RWPE1 (cell line): Measurements from ENCODE around the gene CMIP.

Experiments used
- CTCF ChIA-PET: fragments of 350-600 bp; sonication (Branson Sonifier 250); formaldehyde crosslinking; extraction: SDS; loops from one replicate; lab custom pipeline; 2021; lab: Yijun Ruan, JAX
- POLR2A ChIA-PET: fragments of 400-600 bp; formaldehyde crosslinking; extraction: SDS; loops from one replicate; lab custom pipeline; 2020; ENCODE audit warnings: antibody characterized with exemption; ENCODE audit not compliant: low non-redundant PET; lab: Yijun Ruan, JAX
- DNase-seq: peaks from one replicate; pipeline ENCODE4 v3.0.0; 2012; ENCODE audit warnings: low spot score
- H3K27ac ChIP-seq: fragments of 450-650 bp; 2 replicates; pipeline ENCODE4 v1.5.1; 2017
- TF ChIP-seq, protein P1 (sequence below): fragments of 450-650 bp; conservative IDR thresholded peaks from 2 replicates; pipeline ENCODE4 v1.5.1; 2017; ENCODE audit warnings: low read depth, mild to moderate bottlenecking

The CMIP gene

DNA sequence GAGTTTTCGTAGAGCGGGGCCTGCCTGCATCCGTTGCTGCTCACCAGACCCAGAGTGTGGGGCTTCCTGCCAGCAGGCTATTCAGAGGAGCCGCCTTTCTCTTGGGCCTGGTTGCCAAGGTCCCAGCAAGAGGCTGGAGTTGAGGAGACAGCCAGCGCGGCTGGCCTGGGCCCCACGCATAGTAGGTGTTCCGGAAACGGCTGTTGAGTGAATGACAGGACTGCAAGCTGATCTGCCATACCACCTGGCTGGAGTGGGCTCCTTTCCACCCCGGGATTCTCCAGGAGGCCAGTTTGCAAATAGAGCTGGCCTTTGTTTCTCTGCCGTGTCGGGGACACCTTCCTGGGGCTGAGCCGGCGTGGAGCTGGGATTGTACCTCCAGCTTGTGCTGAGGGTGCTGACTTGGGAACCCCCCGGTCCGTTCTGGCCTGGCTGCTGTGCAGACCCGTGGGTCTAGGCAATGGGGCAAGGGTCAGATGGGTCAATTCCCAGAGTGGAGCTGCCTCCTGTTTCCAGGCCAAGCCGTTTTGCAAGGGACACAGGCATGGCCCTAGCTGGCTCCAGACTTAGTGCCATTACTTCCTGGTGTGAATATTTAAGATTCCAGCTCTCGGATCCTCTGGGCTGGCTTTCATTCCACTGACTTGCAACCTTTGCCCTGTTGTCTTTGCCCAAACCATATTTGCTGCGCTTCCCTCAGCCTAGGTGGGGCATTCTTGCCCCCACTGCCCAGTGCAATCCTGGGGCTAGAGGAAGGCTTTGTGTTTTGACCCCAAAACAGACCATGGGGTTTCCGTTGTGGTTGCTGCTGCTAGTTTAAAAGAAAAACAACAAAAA is 68.8 kb downstream of the CMIP start:
- no peak for DNase-seq
- CTCF ChIA-PET = interaction anchor here (0.9 kb wide), 1 partner anchor 14 kb away, joined by 5 read pairs; no protein-coding TSS in a partner anchor
- TF ChIP-seq, protein P1, sequence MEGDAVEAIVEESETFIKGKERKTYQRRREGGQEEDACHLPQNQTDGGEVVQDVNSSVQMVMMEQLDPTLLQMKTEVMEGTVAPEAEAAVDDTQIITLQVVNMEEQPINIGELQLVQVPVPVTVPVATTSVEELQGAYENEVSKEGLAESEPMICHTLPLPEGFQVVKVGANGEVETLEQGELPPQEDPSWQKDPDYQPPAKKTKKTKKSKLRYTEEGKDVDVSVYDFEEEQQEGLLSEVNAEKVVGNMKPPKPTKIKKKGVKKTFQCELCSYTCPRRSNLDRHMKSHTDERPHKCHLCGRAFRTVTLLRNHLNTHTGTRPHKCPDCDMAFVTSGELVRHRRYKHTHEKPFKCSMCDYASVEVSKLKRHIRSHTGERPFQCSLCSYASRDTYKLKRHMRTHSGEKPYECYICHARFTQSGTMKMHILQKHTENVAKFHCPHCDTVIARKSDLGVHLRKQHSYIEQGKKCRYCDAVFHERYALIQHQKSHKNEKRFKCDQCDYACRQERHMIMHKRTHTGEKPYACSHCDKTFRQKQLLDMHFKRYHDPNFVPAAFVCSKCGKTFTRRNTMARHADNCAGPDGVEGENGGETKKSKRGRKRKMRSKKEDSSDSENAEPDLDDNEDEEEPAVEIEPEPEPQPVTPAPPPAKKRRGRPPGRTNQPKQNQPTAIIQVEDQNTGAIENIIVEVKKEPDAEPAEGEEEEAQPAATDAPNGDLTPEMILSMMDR = no peak
- POLR2A ChIA-PET = interaction anchor here (0.8 kb wide), 1 partner anchor 11 kb away, joined by 5 read pairs; no protein-coding TSS in a partner anchor
- H3K27ac ChIP-seq = peak overlapping the region; percentile 39

DNA sequence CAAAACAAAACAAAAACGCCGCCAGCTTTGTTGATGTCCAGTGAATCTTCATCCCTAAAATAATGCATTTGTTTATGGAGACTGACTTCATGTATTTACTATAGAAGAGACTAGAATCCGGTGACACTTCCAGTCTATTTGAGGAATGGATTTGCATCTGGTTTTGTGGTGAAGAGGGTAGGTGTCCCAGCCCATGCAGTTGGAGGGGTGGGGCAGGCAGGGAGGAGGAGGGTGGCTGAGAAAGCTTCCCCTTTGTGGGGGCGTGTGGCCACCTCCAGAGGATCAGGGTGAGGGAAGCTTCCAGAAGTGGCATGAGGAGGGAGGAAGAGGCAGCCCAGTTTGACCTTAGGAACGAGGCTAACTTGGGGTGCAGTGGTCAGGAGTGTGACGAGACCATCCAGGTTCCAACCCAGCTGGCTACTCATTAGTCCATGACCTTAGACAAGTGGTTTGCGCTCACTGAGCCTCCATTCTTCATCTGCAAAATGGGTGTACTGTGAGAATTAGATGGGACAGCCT is 69.5 kb downstream of the CMIP start:
- CTCF ChIA-PET = no interaction called here
- no peak for DNase-seq
- H3K27ac ChIP-seq = peak overlapping the region; percentile 39; the same call in 1 of the 2 replicates
- TF ChIP-seq, protein P1 = no peak
- POLR2A ChIA-PET = no interaction called here

DNA sequence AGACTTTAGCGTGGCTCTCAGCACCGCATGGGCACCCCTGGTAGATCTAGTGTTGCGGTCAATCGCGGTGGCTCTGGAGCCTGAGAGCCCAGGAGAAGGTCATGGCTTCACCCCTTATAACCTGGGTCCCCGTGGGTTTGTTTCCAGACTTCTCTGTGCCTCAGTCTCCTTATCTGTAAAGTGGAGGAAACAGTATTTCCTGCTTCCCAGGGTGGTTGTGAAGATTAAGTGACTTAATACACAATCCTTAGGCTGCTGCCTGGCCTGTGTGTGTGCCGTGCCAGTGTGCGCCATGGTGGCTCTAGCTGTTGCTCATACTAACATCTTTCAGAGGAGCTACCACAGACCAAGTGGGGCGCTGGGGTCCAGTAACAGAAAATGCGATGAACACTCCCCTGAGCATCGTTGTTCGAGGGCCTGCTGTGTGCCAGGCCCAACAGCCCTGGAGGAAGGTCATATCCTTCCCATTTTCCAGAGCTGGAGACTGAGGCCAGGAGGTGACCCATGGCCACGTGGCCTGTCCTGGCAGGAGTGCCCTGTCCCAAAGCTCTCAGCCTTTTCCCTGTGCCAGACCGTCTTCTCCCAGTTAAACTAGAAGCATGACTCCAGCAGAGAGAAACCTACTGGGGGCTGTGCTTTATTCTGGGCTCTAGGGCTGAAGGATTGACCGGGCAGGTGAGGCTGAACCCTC is 70.1 kb downstream of the CMIP start:
- ChIA-PET POLR2A (no interaction called here), CTCF (no interaction called here)
- no peak for DNase-seq
- TF ChIP-seq, protein P1 = no peak
- peak overlapping the region; percentile 42 for H3K27ac ChIP-seq

DNA sequence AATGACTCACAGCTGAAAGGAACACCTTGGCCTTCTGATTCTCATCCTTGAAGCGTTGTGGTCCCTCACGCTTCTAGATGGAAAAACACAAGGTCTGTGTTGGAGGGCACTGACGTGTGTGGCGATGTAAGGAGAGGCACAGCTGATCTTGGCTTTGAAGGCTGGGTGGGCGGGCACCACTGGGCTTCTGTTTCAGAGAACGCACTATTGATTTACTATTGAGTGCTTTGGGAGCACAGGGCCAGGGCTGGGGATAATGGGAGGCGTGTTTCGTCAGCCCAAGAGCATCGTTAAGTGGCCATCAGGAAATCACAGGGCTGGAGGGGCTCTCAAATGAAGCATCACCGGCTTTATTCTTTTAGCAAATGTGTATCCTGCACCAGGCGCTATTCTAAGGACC is 70.7 kb downstream of the CMIP start:
- ChIA-PET CTCF (no interaction called here), POLR2A (no interaction called here)
- no peak for DNase-seq
- TF ChIP-seq, protein P1 = no peak
- H3K27ac ChIP-seq = peak overlapping the region; percentile 42

DNA sequence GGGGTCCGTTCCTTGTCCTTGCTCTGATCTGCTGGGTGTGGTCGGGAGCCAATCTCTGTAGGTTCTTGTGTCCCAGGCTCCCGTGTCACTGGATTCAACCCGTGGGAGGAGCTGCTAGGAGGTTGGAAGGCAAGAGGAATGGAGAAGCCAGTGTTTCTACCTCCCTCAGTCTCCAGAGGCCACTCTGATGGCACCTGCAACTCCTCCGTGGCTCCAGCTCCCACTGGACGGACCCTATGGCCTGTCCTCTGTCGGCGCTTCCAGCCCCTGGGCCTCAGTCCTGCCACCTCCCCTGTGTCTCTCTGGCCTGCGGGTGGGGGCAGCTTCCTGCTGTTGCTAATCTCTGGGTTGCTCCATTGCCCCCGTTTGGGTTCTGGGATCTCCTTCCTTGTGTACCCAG is 71.1 kb downstream of the CMIP start:
- TF ChIP-seq, protein P1 = no peak
- no peak for DNase-seq
- POLR2A ChIA-PET = interaction anchor here (0.5 kb wide), 1 partner anchor 88 kb away, joined by 5 read pairs; no protein-coding TSS in a partner anchor
- peak overlapping the region; percentile 42 for H3K27ac ChIP-seq
- CTCF ChIA-PET = no interaction called here

DNA sequence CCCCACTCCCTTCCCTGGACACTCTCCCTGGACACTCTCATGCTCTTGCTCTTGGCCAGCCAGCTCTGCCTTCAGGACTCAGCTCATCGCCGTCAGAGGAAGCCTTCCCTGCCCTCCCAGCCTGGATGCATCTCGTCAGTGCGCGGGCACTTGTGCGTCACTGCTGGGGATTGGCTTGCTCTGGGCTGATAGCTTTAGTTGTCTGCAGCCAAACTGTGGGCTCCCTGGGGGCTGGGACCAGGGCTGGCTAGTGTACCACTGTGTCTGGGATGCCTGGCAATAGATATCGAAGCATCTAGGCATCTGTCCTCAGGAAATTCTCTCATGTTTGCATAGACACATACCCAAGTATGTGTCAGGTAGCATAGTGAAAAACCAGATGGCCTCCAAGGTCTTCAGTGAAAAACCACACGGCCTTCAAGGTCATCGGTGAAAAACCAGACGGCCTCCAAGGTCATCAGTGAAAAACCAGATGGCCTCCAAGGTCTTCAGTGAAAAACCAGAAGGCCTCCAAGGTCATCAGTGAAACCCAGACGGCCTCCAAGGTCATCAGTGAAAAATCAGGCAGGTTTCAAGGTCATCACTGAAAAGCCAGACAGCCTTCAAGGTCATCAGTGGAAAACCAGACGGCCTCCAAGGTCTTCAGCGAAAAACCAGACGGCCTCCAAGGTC is 72.0 kb downstream of the CMIP start:
- CTCF ChIA-PET = no interaction called here
- TF ChIP-seq, protein P1 = no peak
- peak overlapping the region; percentile 42 for H3K27ac ChIP-seq
- no peak for DNase-seq
- POLR2A ChIA-PET = no interaction called here
